CD14-positive monocyte (primary cell): Measurements from ENCODE around the gene GIMAP7. TPM values are rescaled to one million over a fixed set of nuclear protein-coding genes. Genes with fewer than 3 reads are reported as not detected.

Source experiments
- DNase-seq, 3 donors: peaks; one replicate each; pipeline ENCODE4 v3.0.0-alpha.2; 2011 to 2022
- H2AFZ ChIP-seq: 2 replicates; pipeline ENCODE4 v1.6.0; 2012; ENCODE audit warnings: mild to moderate bottlenecking, low read depth, low read length, inconsistent platforms; ENCODE audit not compliant: insufficient read depth, poor library complexity, severe bottlenecking
- H3K27ac ChIP-seq, 2 donors: 1 replicate in 1 of 2; 2 replicates in 1 of 2; pipeline ENCODE4 v1.5.1; 2012 to 2013; ENCODE audit warnings: low read length in 2 of 2, control low read depth in 1 of 2, inconsistent platforms in 1 of 2, low read depth in 1 of 2, mild to moderate bottlenecking in 1 of 2
- H3K27me3 ChIP-seq, 2 donors: one replicate each; pipeline versions ENCODE4 v1.6.0 to v1.6.1; 2011 to 2013; ENCODE audit warnings: low read length in 2 of 2; ENCODE audit not compliant: control insufficient read depth in 2 of 2, insufficient read depth in 2 of 2
- H3K36me3 ChIP-seq, 2 donors: replicated peaks in 1 of 2; 1 replicate in 1 of 2; 2 replicates in 1 of 2; pipeline versions ENCODE4 v1.5.1 to v1.6.1; 2012 to 2013; ENCODE audit warnings: low read length in 2 of 2, control low read depth in 1 of 2, inconsistent platforms in 1 of 2, mild to moderate bottlenecking in 1 of 2; ENCODE audit not compliant: insufficient read depth in 2 of 2, control insufficient read depth in 1 of 2
- H3K4me1 ChIP-seq, 2 donors: 1 replicate in 1 of 2; 2 replicates in 1 of 2; pipeline versions ENCODE4 v1.5.1 to v1.6.1; 2012 to 2013; ENCODE audit warnings: low read length in 2 of 2, control low read depth in 1 of 2, inconsistent platforms in 1 of 2, mild to moderate bottlenecking in 1 of 2, moderate library complexity in 1 of 2; ENCODE audit not compliant: insufficient read depth in 2 of 2, control insufficient read depth in 1 of 2
- H3K4me2 ChIP-seq: replicated peaks from 2 replicates; pipeline ENCODE3; 2012; ENCODE audit warnings: low read length, moderate library complexity, mild to moderate bottlenecking; ENCODE audit not compliant: poor library complexity, severe bottlenecking; ENCODE audit errors: extremely low read depth
- H3K4me3 ChIP-seq, 3 experiments: fragments of 200-600 bp in 1 of 3; sonication (generic) in 1 of 3; replicated peaks in 1 of 3; 1 replicate in 2 of 3; 2 replicates in 1 of 3; pipeline ENCODE4 v1.5.1; 2011 to 2013; ENCODE audit warnings: low read length in 3 of 3, mild to moderate bottlenecking in 3 of 3, control low read depth in 2 of 3, low read depth in 2 of 3, inconsistent platforms in 1 of 3, moderate library complexity in 1 of 3
- H3K79me2 ChIP-seq: 2 replicates; pipeline ENCODE4 v1.6.0; 2012; ENCODE audit warnings: mild to moderate bottlenecking, control low read depth, inconsistent platforms, low read length, moderate library complexity; ENCODE audit not compliant: insufficient read depth
- H3K9ac ChIP-seq: 2 replicates; pipeline ENCODE4 v1.6.0; 2017; ENCODE audit warnings: low read length, mild to moderate bottlenecking; ENCODE audit not compliant: insufficient read depth, poor library complexity, severe bottlenecking
- H3K9me3 ChIP-seq, 2 donors: replicated peaks in 1 of 2; 1 replicate in 1 of 2; 2 replicates in 1 of 2; pipeline versions ENCODE4 v1.5.1 to v1.6.1; 2012 to 2013; ENCODE audit warnings: low read length in 2 of 2, control low read depth in 1 of 2; ENCODE audit not compliant: control insufficient read depth in 1 of 2, insufficient read depth in 1 of 2
- H4K20me1 ChIP-seq: 2 replicates; pipeline ENCODE4 v1.6.0; 2012; ENCODE audit warnings: mild to moderate bottlenecking, low read length, control low read depth, moderate library complexity; ENCODE audit not compliant: insufficient read depth
- H3K27ac Mint-ChIP-seq, 7 donors: one replicate each; pipeline ENCODE4 v1.8.0; 2020; ENCODE audit warnings: mild to moderate bottlenecking in 7 of 7, mixed read lengths in 7 of 7, moderate library complexity in 6 of 7, inconsistent platforms in 2 of 7
- H3K27me3 Mint-ChIP-seq, 3 donors: one replicate each; pipeline ENCODE4 v1.8.0; 2021 to 2022; ENCODE audit warnings: low read depth in 3 of 3, mild to moderate bottlenecking in 3 of 3, mixed read lengths in 3 of 3, moderate library complexity in 3 of 3, inconsistent platforms in 1 of 3
- H3K36me3 Mint-ChIP-seq, 2 donors: one replicate each; pipeline ENCODE4 v1.8.0; 2020; ENCODE audit warnings: mixed read lengths in 2 of 2, inconsistent platforms in 1 of 2, mild to moderate bottlenecking in 1 of 2
- H3K4me1 Mint-ChIP-seq: one replicate; pipeline ENCODE4 v1.8.0; 2020; ENCODE audit warnings: mild to moderate bottlenecking, mixed read lengths
- H3K4me3 Mint-ChIP-seq, 2 donors: one replicate each; pipeline ENCODE4 v1.8.0; 2020; ENCODE audit warnings: mild to moderate bottlenecking in 2 of 2, mixed read lengths in 2 of 2, moderate library complexity in 1 of 2
- H3K9me3 Mint-ChIP-seq, 7 donors: one replicate each; pipeline ENCODE4 v1.8.0; 2020 to 2022; ENCODE audit warnings: mixed read lengths in 7 of 7, mild to moderate bottlenecking in 6 of 7, moderate library complexity in 6 of 7, inconsistent platforms in 2 of 7
- CTCF ChIP-seq: fragments of 200-600 bp; IDR thresholded peaks from one replicate; pipeline ENCODE4 v1.8.0; 2022; ENCODE audit warnings: antibody characterized with exemption, mild to moderate bottlenecking
- WGBS: methylation state at CpG from one replicate; pipeline ENCODE4 v1.1.5; 2013; ENCODE audit warnings: missing lambda C conversion rate; ENCODE audit not compliant: insufficient coverage; 5-methylcytosine and 5-hydroxymethylcytosine counted together
- intact Hi-C, 2 donors: fragments of 100-400 bp; cut with micrococcal nuclease; formaldehyde crosslinking; loops; one replicate each; pipeline versions ENCODE4 v1.15.0 to v1.15.1; 2023
- polyA plus RNA-seq, 3 donors: library from polyadenylated mRNA; depleted of rRNA in 1 of 3; unstranded in 2 of 3; stranded (reverse) in 1 of 3; fragments of 300-500 nt in 2 of 3; fragments of >200 nt in 1 of 3; fragmentation: Illumina TruSeq in 2 of 3; gene quantifications; 1 replicate in 2 of 3; 2 replicates in 1 of 3; pipeline ENCODE4 v1.2.3, GENCODE V29; 2012 to 2021

The GIMAP7 gene
- polyA plus RNA-seq, 3 donors, result 26.2 to 115 (median 54.5) TPM

DNA sequence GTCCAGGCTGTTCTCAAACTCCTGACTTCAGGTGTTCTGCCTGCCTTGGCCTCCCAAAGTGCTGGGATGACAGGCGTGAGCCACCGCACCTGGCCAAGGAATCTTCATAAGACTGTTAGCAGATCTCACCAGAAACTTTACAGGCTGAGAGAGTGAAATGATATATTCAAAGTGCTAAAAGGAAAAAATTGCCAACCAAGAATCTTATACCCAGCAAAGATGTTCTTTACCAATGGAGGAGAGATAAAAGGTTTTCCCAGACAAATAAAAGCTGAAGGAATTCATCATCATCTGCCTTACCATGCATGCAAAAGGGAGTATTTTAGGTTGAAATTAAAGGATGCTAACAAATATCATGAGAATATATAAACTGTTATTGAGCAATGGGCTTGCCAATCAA is 23.6 kb downstream of the GIMAP7 start:
- no peak for DNase-seq
- intact Hi-C loops, result no loop called here
- TF ChIP-seq CTCF, result no peak
- WGBS, result no CpG with 5 or more reads among the region's 2 CpGs
- H3K36me3 ChIP-seq, result no peaks in the 10 kb centered on the region
- no peak overlapping the region for H3K27ac ChIP-seq
- H3K4me2 ChIP-seq, result no peak overlapping the region
- H3K4me1 ChIP-seq, result no peaks in the 10 kb centered on the region
- H3K4me3 ChIP-seq, result no peak overlapping the region
- peaks cover 50 to 75% of the 10 kb centered on the region in 2 donors for H3K9me3 ChIP-seq
- H3K9ac ChIP-seq, result no peak overlapping the region
- H3K4me1 Mint-ChIP-seq, result peaks cover 3% of the 10 kb centered on the region
- no peaks in the 10 kb centered on the region for H3K27me3 ChIP-seq
- no peaks in the 10 kb centered on the region for H3K79me2 ChIP-seq
- H2AFZ ChIP-seq, result no peak overlapping the region
- no peaks in the 10 kb centered on the region for H4K20me1 ChIP-seq
- H3K36me3 Mint-ChIP-seq, result peaks cover 13 to 22% of the 10 kb centered on the region in 2 donors
- H3K4me3 Mint-ChIP-seq, result no peak overlapping the region
- H3K9me3 Mint-ChIP-seq, result peaks cover 54 to 69% (median 62%) of the 10 kb centered on the region in 7 donors
- peaks cover 0 to 3% (median 0%) of the 10 kb centered on the region in 3 donors for H3K27me3 Mint-ChIP-seq
- no peak overlapping the region for H3K27ac Mint-ChIP-seq

GRCh38 chr7:150553163-150553562 is 38.5 kb downstream of the GIMAP7 start:
- DNase-seq, result no peak
- no peak overlapping the region for H3K27ac ChIP-seq
- no peaks in the 10 kb centered on the region for H3K79me2 ChIP-seq
- no peak overlapping the region for H2AFZ ChIP-seq
- peaks cover 25 to 58% (median 47%) of the 10 kb centered on the region in 7 donors for H3K9me3 Mint-ChIP-seq
- peaks cover 0 to 5% (median 0%) of the 10 kb centered on the region in 3 donors for H3K27me3 Mint-ChIP-seq
- H3K4me1 Mint-ChIP-seq, result peaks cover 23% of the 10 kb centered on the region
- no peaks in the 10 kb centered on the region for H3K27me3 ChIP-seq
- no peak overlapping the region for H3K4me2 ChIP-seq
- no peak overlapping the region for H3K27ac Mint-ChIP-seq
- H3K4me3 Mint-ChIP-seq, result no peak overlapping the region
- intact Hi-C loops, result no loop called here
- H3K4me1 ChIP-seq, result peaks cover 12 to 16% of the 10 kb centered on the region in 2 donors
- TF ChIP-seq CTCF, result no peak
- H3K36me3 Mint-ChIP-seq, result peaks cover 6 to 17% of the 10 kb centered on the region in 2 donors
- no peaks in the 10 kb centered on the region for H3K36me3 ChIP-seq
- no peak overlapping the region for H3K4me3 ChIP-seq
- H3K9me3 ChIP-seq, result peaks cover 20 to 31% of the 10 kb centered on the region in 2 donors
- H4K20me1 ChIP-seq, result no peaks in the 10 kb centered on the region
- H3K9ac ChIP-seq, result no peak overlapping the region
